HL-60 (cell line): Measurements from ENCODE around the gene SOCS4.
A peak's percentile ranks its signal among the peaks of the same experiment; 100 is the strongest.
"Not testable (repeated sequence)": the region's sequence is repeated elsewhere in the genome, so short reads cannot be mapped to it uniquely, and the experiment has no call there.

Experiments
- DNase-seq, 2 experiments: peaks; one replicate each; pipeline ENCODE4 v3.0.0-alpha.2; 2010 to 2020; ENCODE audit warnings: low read depth in 1 of 2, low spot score in 1 of 2
- H3K27ac ChIP-seq: fragments of 250-450 bp; sonication (Bioruptor Pico); replicated peaks from 2 replicates; pipeline ENCODE4 v1.5.1; 2020; ENCODE audit warnings: mild to moderate bottlenecking, moderate library complexity
- H3K27me3 ChIP-seq: fragments of 250-450 bp; sonication (Bioruptor Pico); 2 replicates; pipeline ENCODE4 v1.5.1; 2021; ENCODE audit warnings: mild to moderate bottlenecking, moderate library complexity; ENCODE audit not compliant: insufficient read depth, poor library complexity, severe bottlenecking
- H3K4me3 ChIP-seq: replicated peaks from 2 replicates; pipeline ENCODE4 v1.5.1; 2011; ENCODE audit warnings: mild to moderate bottlenecking, control low read depth, low read length; ENCODE audit not compliant: insufficient read depth
- GABPA ChIP-seq: IDR thresholded peaks from 2 replicates; pipeline ENCODE4 v1.6.1; 2012; ENCODE audit warnings: low read depth
- POLR2AphosphoS5 ChIP-seq: IDR thresholded peaks from 2 replicates; pipeline ENCODE4 v1.6.1; 2012; ENCODE audit warnings: low read depth
- SPI1 ChIP-seq: IDR thresholded peaks from 2 replicates; pipeline ENCODE4 v1.6.1; 2012; ENCODE audit warnings: low read depth, mild to moderate bottlenecking, borderline replicate concordance
- TF ChIP-seq, protein P1 (sequence below): IDR thresholded peaks from 2 replicates; pipeline ENCODE4 v1.6.1; 2012; ENCODE audit warnings: low read depth; ENCODE audit not compliant: insufficient replicate concordance
- TF ChIP-seq, protein P2 (sequence below): IDR thresholded peaks from one replicate; pipeline ENCODE4 v1.5.1; 2011; ENCODE audit warnings: low read length, control low read depth, inconsistent platforms; ENCODE audit not compliant: insufficient read depth

Gene SOCS4

DNA sequence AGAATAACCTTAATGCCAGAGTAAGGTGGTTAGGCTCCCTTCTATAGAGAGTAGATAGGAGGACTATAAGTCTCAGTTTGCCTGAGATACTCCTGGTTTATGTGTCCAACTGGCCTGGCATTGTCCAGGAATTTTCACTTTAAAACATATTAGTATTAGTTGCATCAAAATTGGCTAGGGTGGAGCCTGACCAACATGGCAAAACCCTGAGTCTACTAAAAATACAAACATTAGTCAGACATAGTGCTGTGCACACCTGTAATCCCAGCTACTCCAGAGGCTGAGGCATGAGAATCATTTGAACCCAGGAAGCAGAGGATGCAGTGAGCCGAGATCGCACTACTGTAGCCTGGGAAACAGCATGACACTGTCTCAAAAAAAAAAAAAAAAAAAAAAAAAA lies 12.0 kb upstream of the SOCS4 start:
- H3K4me3 ChIP-seq: no peak overlapping the region
- DNase-seq: no peak
- H3K27ac ChIP-seq: no peak overlapping the region
- TF ChIP-seq, protein P1, sequence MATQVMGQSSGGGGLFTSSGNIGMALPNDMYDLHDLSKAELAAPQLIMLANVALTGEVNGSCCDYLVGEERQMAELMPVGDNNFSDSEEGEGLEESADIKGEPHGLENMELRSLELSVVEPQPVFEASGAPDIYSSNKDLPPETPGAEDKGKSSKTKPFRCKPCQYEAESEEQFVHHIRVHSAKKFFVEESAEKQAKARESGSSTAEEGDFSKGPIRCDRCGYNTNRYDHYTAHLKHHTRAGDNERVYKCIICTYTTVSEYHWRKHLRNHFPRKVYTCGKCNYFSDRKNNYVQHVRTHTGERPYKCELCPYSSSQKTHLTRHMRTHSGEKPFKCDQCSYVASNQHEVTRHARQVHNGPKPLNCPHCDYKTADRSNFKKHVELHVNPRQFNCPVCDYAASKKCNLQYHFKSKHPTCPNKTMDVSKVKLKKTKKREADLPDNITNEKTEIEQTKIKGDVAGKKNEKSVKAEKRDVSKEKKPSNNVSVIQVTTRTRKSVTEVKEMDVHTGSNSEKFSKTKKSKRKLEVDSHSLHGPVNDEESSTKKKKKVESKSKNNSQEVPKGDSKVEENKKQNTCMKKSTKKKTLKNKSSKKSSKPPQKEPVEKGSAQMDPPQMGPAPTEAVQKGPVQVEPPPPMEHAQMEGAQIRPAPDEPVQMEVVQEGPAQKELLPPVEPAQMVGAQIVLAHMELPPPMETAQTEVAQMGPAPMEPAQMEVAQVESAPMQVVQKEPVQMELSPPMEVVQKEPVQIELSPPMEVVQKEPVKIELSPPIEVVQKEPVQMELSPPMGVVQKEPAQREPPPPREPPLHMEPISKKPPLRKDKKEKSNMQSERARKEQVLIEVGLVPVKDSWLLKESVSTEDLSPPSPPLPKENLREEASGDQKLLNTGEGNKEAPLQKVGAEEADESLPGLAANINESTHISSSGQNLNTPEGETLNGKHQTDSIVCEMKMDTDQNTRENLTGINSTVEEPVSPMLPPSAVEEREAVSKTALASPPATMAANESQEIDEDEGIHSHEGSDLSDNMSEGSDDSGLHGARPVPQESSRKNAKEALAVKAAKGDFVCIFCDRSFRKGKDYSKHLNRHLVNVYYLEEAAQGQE: no peak
- TF ChIP-seq POLR2AphosphoS5 (no peak), SPI1 (no peak), GABPA (no peak)
- TF ChIP-seq, protein P2, sequence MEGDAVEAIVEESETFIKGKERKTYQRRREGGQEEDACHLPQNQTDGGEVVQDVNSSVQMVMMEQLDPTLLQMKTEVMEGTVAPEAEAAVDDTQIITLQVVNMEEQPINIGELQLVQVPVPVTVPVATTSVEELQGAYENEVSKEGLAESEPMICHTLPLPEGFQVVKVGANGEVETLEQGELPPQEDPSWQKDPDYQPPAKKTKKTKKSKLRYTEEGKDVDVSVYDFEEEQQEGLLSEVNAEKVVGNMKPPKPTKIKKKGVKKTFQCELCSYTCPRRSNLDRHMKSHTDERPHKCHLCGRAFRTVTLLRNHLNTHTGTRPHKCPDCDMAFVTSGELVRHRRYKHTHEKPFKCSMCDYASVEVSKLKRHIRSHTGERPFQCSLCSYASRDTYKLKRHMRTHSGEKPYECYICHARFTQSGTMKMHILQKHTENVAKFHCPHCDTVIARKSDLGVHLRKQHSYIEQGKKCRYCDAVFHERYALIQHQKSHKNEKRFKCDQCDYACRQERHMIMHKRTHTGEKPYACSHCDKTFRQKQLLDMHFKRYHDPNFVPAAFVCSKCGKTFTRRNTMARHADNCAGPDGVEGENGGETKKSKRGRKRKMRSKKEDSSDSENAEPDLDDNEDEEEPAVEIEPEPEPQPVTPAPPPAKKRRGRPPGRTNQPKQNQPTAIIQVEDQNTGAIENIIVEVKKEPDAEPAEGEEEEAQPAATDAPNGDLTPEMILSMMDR: no peak
- no peaks in the 10 kb centered on the region for H3K27me3 ChIP-seq

DNA sequence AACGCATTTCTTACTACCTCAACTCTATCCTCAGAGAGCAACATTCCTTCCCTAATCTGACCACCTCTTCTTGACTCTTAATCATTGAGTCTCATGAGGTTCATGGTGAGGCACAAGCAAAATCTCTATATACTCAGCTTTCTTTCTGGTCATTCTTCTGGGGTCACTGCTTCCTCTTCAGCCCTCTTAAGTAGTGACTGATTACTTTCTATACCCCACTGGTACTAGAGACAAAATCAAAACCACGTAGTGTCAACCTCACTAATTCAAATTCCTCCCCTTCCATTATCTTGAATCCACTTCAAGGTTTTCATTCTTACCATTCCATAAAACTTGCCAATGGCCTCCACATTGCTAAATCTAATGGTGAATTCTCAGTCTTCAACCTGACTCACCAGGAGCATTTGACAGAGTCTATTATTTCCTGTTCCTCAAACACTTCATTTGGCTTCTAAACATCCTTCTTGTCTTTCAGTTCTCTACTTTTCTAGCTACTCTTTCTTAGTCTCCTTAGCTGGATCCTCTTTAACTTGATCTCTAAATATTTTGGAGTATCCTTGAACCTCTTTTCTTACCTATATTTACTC lies 7.0 kb upstream of the SOCS4 start:
- TF ChIP-seq POLR2AphosphoS5: no peak
- TF ChIP-seq SPI1: no peak
- TF ChIP-seq, protein P1: no peak
- TF ChIP-seq GABPA: no peak
- TF ChIP-seq, protein P2: no peak

DNA sequence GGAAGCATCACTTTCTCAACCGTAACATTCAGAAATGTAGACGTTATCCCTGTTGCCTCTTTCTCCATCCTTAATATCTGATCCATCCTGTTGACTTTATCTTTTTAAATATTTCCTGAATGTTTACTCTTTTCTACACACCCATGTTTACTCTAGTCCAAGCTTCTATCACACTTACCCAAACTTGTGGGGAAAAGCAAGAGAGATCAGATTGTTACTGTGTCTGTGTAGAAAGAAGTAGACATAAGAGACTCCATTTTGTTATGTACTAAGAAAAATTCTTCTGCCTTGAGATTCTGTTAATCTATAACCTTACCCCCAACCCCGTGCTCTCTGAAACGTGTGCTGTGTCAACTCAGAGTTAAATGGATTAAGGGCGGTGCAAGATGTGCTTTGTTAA lies 2.7 kb upstream of the SOCS4 start:
- not testable (repeated sequence) for H3K27me3 ChIP-seq, DNase-seq, H3K4me3 ChIP-seq, H3K27ac ChIP-seq

More for the DNA sequence above, 7.0 kb upstream of the SOCS4 start:
- Histone ChIP-seq H3K4me3 (no peak overlapping the region), H3K27ac (no peak overlapping the region), H3K27me3 (no peaks in the 10 kb centered on the region)
- DNase-seq: no peak

DNA sequence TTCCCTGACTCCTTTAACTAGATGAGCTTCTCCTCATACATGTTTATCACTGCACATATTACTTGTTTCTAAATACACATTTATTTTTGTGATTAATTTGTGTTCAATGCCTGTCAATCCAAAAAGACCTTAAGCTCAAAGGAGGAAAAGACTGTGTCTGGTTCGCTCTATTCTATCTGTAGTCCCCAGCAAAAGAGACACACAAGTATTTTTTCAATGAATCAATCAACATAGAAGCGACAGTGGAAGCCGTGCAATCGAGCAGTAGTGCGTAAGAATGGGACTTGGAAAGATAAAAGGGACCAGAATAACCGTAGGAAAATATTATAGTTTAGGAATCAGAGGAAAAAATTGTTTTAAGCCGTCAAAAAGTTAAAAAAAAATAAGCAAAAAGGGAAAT lies 1.1 kb upstream of the SOCS4 start:
- no peak for DNase-seq
- H3K4me3 ChIP-seq: peak overlapping the region; percentile 66
- TF ChIP-seq GABPA (no peak), SPI1 (no peak)
- no peaks in the 10 kb centered on the region for H3K27me3 ChIP-seq
- H3K27ac ChIP-seq: peak overlapping the region; percentile 82

DNA sequence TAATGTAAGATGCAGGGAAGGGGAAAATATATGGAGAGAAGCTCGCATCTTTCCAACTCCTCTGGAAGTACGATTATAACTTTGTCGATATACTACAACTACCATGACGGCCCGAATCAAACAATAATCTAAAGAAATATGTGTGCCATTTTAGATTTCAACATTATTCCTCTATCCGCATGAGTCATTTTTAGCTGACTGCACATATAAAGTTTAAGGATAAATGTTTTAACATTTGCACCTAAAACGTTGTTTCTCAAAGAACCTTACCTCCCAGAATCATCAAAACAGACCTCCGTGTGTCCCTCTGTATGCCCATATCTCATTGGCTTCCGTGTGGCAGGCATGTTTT lies 619 bp upstream of the SOCS4 start:
- Histone ChIP-seq H3K4me3 (peak overlapping the region; percentile 66), H3K27ac (peak overlapping the region; percentile 82), H3K27me3 (no peaks in the 10 kb centered on the region)
- DNase-seq: no peak
- TF ChIP-seq GABPA: no peak
- TF ChIP-seq, protein P1: no peak
- TF ChIP-seq POLR2AphosphoS5: no peak
- TF ChIP-seq, protein P2: no peak
- TF ChIP-seq SPI1: no peak
